GM21825 (cell line): Measurements from ENCODE around the gene THSD1.
"Not testable (repeated sequence)": the region's sequence is repeated elsewhere in the genome, so short reads cannot be mapped to it uniquely, and the experiment has no call there.

Experiments
- ATAC-seq: cut with Tn5 transposase; IDR thresholded peaks from one replicate; pipeline ENCODE4 v1.9.1; 2021; ENCODE audit warnings: mild to moderate bottlenecking, moderate library complexity; ENCODE audit not compliant: unreplicated experiment

THSD1 gene

DNA sequence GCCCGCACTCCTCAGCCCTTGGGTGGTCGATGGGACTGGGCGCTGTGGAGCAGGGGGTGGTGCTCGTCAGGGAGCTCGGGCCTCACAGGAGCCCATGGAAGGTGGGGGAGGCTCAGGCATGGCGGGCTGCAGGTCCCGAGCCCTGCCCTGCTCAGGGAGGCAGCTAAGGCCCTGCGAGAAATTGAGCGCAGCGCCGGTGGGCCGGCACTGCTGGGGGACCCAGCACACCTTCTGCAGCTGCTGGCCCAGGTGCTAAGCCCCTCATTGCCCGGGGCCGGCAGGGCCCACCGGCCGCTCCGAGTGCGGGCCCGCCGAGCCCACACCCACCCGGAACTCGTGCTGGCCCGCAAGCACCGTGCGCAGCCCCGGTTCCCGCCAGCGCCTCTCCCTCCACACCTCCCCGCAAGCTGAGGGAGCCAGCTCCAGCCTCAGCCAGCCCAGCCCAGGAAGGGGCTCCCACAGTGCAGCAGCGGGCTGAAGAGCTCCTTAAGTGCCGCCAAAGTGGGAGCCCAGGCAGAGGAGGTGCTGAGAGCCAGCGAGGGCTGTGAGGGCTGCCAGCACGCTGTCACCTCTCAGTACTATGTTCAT, 2.2 kb upstream of the THSD1 start:
- ATAC-seq, result not testable (repeated sequence)

DNA sequence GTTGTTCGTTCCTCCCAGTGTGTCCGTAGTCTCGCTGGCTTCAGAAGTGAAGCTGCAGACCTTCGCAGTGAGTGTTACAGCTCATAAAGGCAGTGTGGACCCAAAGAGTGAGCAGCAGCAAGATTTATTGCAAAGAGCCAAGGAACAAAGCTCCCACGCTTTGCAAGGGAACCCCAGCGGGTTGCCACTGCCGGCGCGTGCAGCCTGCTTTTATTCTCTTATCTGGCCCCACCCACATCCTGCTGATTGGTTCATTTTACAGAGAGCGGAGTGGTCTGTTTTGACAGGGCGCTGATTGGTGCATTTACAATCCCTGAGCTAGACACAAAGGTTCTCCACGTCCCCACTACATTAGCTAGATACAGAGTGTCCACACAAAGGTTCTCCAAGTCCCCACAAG, 1.5 kb upstream of the THSD1 start:
- not testable (repeated sequence) for ATAC-seq

DNA sequence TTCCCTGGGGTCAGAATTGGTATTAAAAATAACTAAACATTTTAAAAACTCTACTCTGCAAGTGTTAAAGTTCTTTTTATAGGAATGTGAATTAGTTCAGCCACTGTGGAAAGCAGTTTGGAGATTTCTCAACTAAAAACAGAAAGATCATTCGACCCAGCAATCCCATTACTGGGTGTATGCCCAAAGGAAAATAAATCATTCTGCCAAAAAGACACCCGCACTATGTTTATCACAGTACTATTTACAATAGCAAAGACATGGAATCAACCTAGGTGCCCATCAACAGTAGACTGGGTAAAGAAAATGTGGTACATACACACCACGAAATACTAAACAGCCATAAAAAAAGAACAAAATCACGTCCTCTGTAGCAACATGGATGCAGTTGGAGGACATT, 657 bp upstream of the THSD1 start:
- no peak for ATAC-seq

- ATAC-seq, result no peak
Measured at GRCh38 chr13:52405369-52405766, 604 bp downstream of the THSD1 start.

- ATAC-seq, result no peak
Measured at GRCh38 chr13:52399708-52400107, 6.3 kb downstream of the THSD1 start.

DNA sequence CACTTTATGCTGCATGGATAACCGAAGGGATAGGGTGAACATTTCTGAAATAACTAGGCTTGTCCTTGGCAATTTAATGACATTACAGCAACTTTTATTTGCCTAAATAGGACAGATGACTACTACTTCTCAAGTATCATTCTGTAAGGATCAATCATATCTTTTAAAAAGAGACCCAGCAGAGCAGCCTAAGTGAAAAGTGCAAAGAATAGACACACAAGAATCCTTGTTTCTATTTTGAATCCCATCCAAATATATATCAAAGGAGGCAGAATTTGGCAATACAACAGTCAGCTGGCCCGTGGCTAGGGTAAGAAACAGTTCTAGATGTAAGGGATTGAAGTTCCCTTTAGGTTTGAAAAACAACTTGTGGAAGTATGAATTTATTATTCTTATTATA, 6.9 kb downstream of the THSD1 start:
- no peak for ATAC-seq

- ATAC-seq, result no peak
Measured at GRCh38 chr13:52395704-52396103, 10.3 kb downstream of the THSD1 start.

- no peak for ATAC-seq
Measured at GRCh38 chr13:52394586-52394985, 11.4 kb downstream of the THSD1 start.

DNA sequence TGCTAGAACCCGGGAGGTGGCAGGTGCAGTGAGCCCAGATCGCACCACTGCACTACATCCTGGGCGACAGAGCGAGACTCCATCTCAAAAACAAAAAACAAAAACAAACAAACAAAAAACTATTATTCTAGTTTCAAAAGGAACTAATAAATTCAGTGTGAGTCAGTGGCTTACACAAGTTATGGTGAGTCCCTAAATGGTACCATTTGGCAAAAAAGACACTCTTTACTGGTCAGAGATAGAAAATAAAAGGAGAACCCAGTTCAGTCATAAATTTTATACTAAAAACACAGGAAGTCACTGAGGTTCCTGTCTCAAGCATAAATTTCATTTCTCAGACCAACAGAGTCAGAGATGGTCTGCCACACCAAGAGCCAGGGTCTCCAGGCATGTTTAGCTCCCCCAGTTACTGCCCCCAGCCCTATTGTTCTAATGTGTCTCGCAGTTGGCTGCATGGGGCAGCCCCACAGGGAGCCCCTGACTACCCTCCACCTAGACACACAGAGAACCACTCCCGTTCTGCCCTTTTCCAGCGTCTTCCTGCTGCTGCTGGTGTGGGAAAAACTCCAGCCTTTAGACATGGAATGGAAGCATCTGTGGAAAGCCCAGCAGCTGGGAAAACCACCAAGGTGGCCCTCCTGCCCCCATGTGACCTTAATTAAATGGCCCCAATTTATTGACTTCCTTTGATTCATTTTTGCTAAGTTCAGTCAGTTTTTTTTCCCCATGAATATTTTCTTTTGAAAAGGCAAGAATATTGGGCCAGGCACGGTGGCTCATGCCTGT, 12.2 kb downstream of the THSD1 start:
- ATAC-seq, result no peak

DNA sequence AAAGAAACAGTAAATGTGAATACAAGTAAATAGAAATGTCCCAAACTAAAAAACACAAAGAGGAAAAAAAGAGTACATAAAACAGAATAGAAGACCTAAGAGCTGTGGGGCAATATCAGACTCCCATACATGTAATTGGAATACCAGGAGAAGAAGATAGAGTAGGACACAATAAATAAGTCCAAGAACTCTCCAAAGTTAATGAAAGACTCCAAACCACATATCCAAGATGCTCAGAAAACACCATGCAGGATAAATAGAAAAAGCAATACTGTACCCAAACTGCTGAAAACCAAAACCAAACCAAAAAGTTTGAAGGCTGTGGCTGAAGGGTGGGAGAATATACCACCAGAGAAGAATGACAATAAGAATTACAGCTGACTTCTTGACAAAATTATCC, 18.3 kb downstream of the THSD1 start:
- ATAC-seq, result no peak

GRCh38 chr13:52385870-52386269, 20.1 kb downstream of the THSD1 start:
- no peak for ATAC-seq

- no peak for ATAC-seq
Measured at GRCh38 chr13:52383366-52383765, 22.6 kb downstream of the THSD1 start.

- no peak for ATAC-seq
Measured at GRCh38 chr13:52378312-52378711, 27.7 kb downstream of the THSD1 start.

DNA sequence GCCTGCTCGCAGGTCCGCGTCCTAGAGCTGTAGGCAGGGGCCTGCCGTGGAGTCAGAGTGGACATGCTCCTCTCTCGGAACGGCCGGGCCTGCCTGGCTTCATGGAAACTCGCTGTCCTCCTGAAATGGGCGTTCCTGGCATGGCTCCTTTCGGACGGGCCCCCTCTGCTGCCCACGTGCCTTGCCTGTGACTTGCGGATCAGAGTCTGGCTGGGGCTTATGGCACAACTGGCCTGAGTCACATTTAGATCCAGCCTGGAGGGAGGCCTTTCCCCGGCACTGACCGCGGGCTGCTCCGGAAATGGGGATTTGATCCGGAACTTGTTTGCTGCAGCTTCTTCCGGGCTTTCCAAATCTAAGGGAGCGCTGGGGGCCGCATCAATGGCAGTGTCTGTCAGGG, 28.1 kb downstream of the THSD1 start:
- ATAC-seq, result no peak

DNA sequence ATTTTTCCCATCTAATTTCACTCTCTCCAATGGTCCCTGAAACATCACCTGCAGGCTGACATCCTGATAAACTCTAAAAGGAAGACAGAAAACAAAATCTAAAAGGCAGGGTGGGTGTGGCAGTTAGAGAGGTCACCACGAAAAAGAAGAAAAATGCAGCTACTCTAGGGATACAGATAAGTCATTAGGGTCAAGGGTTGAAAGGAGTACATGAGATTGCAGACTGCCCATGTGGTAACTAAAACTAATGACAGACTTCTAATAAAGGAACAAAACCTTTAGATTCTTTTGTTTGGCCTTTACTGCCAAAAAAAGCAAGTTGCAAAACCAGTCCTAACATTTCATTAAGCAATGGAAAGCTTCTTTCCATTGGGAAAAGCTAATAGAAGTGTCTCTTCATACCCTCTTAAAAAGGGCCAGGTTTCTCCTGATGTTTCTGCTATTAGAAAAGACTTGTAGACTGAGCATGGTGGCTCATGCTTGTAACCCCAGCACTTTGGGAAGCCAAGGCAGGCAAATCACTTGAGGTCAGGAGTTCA, 31.0 kb downstream of the THSD1 start:
- ATAC-seq, result no peak

DNA sequence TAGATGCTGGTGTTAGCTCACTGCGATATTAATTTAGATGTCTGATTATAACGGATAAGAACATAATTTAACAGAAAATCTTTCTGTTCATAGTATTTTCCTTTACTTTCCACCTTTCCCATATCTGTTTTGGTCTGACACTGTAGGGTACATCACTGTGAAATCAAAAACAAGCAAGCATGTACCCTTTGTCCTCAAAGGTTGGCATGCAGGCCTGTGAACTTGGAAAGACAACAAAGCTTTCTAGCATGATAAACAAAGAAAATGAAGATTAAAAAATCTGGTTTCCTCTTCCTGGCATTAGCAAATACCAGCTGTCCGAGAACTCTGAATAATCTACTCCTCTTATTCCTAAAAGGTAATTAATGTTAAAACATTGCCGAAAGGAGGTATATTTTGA, 31.6 kb downstream of the THSD1 start:
- no peak for ATAC-seq

DNA sequence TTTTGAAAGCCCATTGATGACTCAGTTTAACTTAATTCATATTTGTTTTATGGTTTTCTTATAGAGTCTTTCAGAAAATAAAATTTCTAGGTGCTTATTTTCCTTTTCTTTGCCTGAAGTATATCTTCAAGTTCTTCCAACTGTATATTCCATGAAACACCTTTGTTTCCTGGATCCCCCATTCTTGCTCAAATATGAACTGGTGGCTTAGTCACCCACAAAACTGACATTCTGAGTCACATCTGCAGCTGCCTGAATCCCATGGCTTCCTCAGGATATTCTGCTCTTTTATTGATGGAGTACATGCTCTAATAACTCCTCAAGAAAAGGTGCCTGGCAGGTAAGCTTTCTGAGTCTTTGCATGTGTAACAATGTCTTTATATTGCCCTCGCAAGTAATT, 32.7 kb downstream of the THSD1 start:
- not testable (repeated sequence) for ATAC-seq

DNA sequence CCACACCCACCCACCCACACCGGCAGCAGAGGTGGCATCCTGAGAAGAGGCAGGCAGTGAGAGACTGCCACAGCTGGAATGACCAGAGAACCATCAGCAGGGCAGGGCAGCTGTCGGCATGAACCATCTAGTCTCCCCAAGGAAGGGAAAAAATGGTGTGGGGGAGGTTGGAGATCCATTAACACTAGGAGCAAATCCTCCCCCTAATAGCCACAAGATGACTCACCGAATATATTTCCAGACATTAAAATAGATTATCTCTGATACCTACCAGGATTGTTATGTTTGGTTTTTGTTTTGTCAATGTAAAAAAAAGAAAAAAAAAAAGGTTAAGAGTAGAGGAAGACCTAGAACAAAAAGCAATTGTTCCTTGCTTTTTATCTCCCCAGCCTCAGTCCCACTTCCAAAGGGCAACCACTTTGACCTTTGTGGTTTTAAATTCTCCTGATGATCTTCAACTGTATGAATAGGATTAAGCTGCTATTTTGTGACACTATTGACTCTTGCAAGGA, 34.2 kb downstream of the THSD1 start:
- no peak for ATAC-seq

- no peak for ATAC-seq
Measured at GRCh38 chr13:52366291-52366690, 39.7 kb downstream of the THSD1 start.

DNA sequence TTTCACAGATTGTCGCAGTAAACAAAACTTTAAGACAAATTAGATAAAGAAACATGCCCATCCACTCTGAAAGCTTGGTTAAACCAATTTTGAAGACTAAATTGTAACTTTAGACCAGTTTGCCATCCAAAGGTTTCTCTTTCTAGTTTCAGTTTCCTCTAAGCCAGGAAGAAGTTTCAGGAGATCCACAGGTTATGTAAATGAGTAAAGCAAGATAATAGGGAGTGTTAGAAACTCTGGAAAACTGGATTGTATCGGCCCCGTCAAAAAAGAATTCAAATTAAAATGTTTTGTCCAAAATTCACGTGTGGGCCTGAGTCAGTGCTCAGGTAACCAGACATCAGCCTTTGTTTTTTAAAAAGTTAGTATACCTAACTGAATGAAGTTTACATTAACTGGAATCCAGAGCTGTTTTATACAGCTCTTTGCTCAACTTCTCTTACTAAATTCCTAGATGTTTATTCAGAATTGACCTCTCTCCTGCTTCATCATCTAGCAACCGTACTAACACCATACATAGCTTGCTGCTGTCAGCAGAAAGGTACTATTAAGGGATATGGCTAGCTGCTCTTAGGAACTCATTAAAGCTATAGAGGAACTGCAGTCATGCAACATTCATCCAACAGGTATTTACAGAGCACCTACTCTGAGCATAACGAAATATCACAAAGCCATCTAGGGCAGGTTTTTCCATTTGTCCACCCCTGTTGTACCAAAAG, 43.6 kb downstream of the THSD1 start:
- ATAC-seq, result not testable (repeated sequence)

DNA sequence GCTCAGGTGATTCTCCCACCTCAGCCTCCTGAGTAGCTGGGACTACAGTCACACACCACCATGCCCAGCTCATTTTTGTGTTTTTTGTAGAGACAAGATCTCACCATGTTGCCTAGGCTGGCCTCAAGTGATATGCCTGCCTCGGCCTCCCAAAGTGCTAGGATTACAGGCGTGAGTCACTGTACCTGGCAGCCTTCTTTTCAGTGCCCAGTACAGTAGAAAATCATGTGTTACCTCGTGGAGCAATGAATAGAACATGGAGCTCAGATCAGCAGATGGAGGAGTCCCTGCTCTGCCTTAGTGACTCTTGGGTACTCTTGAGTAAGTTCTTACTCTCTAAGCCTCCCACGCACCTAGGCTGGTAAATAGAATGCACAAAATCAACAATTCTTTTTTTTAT, 44.7 kb downstream of the THSD1 start:
- ATAC-seq, result no peak

DNA sequence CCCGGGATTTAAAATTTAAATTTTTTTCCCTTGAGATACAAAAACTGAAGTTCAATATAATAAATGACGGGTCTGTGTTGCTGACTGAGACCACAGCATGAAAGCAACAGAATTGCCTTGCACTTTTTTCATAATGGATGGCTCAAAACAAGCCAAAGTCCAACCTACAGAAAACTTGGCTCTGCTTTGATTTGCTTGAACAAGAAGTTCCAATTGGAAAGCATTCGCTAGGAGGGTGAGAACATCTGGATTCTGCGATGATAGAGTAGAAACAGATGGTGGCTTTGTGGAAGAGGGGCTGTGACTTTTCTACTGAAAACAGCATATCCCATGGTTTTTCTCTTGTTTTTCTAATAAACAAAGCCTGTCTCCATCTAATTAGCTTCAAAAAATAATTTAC, 46.4 kb downstream of the THSD1 start:
- no peak for ATAC-seq
